GM12872 (cell line): ENCODE data around the gene SKI.

Experiments
- CTCF ChIP-seq: IDR thresholded peaks from 3 replicates; pipeline ENCODE4 v1.5.1; 2011; ENCODE audit warnings: low read depth, mild to moderate bottlenecking, low read length, moderate library complexity; ENCODE audit not compliant: insufficient read depth

Gene SKI

GRCh38 chr1:2202008-2202575 is 26.0 kb upstream of the SKI start:
- no peak for TF ChIP-seq CTCF

- TF ChIP-seq CTCF, result no peak
Measured at GRCh38 chr1:2202843-2203601, 25.1 kb upstream of the SKI start.

DNA sequence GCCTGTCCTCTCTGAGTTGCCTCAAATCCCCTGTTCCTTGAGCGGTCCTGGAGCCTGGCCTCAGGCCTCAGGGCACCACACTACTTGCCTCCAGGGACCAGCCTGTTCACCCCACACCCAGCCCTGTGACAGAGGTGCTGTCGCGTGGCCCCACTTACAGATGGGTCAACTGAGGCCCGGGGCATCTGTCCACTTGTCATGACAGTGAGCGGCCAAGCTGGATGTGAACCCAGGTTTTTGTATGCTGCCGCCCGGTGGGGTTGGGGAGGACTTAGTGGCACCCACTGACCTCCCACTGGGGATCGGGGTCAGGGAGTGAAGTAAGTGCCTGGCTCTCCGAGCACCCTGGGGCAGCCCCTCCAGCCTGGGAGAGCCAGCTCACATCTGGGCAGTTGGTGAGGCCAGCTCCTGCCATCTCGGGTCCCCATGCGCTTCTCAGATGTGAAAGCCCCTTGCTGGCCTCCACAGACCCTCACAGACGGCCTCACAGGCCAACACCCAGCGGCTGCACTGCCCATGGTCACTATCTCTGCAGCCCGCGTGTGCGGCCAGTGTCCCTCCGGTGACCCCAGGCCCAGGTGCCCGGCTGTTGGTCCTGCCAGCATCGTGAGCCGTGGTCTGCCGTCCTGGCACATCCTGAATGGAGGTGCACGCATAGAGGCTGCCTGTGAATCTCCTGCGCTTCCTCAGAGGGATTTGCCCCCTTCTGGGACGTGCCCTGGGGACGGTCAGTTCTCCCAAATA is 24.3 kb upstream of the SKI start:
- TF ChIP-seq CTCF, result no peak

DNA sequence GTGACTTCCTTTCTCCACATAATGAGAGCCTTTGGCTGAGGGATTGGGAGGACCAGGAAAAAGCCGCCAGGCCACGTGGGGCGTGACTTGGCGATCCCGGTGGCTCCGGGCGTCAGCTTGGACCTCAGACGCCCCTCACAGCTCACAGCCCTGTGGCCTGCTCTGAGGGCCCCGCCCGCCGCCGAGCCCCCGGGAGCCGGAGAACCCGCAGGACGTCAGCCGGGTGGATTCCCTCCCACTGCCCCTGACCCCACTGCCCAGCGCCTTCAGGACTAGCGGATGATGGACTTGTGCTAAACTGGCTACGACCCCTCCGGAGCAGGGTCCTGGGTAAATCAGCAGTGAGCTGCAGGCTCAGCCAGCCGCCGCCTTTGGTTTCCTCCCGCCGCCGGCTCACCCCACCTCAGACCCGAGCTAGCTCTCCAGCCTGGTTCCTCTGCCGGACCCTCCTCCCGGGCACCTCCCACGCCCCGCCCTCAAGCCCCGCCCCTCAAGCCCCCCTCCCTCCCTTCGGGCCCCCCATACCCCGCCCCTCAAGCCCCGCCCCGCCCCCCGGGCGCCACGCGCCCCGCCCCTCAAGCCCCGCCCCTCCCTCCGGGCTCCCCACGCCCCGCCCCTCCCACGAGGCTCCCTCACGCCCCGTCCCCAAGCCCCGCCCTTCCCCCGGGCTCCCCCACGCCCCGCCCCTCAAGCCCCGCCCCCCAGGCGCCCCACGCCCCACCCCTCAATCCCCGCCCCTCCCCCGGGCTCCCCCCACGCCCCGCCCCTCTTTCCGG is 23.5 kb upstream of the SKI start:
- no peak for TF ChIP-seq CTCF

DNA sequence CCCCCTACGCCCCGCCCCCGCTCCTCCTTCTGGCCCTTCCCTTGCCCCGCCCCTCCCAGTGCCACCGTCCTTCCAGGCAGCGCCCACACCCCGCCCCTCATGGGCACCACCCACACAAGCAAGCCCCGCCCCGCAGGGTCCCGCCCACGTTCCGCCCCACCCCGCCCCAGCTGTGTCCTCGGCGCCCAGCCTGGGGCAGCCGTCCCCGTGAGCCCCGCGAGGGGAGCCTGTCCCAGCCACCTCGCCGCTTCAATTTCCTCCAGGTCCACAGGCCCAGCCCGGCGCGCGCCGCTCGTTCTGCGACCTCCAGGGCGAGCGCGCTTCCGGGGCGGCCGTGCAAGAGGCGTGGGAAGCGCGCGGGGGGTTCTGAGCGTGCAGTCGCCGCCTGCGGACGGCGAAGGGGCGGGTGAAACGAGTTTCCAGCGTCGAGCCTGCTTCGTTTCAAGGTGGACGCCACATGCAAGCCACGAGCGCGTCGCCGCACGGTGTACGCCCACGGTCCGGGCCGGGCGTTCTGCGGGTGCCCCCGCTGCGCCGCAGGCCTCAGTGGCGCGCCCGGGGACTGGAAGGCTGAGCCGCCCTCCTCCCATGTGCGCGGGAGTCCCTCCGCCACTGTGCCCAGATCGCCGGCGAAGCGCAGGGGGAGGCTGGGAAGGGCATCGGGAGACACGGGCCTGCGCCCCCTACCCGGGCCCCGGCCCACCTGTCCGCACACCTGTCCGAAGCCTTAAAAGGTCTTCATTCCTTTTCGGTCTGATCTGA is 22.7 kb upstream of the SKI start:
- no peak for TF ChIP-seq CTCF

- TF ChIP-seq CTCF, result no peak
Measured at GRCh38 chr1:2206813-2207487, 21.2 kb upstream of the SKI start.
